ENCODE data around the gene CACFD1.

- no peak for TF ChIP-seq CTCF (IDR thresholded peaks at IDR 0.05; ENCODE audit: low read depth, low read length, poor library complexity, severe bottlenecking)
- no peak for TF ChIP-seq EZH2phosphoT487 (IDR thresholded peaks at IDR 0.05; ENCODE audit: borderline replicate concordance, low read length)
Measured at GRCh38 chr9:133455936-133456335, 3.8 kb upstream of the CACFD1 start.

Data from DOHH2 (cell line).